HG03442 (cell line): ENCODE results near the gene REM2.

Experiments
- ATAC-seq: cut with Tn5 transposase; IDR thresholded peaks from one replicate; pipeline ENCODE4 v1.9.1; 2021; ENCODE audit warnings: mild to moderate bottlenecking, moderate library complexity; ENCODE audit not compliant: unreplicated experiment

The REM2 gene, protein sequence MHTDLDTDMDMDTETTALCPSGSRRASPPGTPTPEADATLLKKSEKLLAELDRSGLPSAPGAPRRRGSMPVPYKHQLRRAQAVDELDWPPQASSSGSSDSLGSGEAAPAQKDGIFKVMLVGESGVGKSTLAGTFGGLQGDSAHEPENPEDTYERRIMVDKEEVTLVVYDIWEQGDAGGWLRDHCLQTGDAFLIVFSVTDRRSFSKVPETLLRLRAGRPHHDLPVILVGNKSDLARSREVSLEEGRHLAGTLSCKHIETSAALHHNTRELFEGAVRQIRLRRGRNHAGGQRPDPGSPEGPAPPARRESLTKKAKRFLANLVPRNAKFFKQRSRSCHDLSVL

DNA sequence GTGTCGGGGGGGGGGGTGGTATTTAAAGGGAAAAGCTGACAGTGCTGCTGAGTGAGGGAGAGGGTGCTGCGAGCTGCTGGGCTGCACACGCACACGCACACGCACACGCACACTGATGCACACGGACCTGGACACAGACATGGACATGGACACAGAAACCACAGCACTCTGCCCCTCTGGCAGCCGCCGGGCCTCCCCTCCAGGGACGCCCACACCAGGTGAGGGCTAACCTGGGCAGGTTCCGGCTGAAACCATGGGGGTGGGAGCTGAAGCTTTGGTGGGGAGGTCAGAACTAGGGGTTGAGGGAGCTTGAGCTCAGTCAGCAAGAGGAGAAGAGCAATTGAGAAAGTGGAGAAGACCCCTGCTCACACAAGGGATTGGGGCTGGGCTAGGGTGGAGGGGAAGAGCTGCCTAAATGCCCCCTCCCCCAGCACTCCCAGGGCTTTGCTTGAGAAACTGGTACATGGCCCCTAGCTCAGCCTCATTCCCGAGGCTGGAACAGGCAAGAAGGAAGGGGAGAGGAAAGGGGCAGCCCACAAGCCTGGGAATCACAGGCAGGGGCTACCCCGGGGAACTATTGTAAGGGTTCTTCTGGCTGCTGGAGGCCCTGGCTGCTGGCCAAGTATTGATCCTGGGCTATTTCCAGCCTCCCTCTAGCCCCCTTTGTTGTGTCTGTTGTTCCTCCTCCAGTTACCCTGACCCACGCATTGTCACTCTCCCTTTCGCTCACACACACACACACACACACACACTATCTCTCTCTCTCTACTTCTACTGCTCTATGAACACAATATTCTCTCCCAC lies at the start of gene REM2:
REM2 (plus strand) TSS at position 50 of the 804 bp plus-strand sequence; CDS start at position 116, 66 bp downstream.
- ATAC-seq, result no peak

DNA sequence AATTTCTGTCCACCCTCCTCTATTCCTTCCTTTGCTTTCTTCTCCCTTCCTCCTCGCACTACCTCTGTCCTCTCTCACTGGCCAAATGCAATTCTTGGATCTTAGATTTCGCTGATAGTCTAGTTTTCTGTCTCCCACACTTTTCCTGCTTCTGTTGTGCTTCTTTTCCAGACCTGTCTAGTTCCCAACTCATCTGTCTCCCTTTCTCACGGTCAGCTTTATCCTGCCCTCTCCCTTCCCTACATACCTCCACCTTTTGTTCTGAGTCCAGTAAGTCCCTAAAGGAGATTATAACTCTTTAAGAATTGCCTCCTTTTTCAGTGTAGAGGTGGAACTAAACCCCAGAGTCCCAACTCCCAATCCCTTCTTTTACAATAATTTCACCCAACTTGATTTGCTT lies 47.5 kb upstream of the REM2 start:
- no peak for ATAC-seq

DNA sequence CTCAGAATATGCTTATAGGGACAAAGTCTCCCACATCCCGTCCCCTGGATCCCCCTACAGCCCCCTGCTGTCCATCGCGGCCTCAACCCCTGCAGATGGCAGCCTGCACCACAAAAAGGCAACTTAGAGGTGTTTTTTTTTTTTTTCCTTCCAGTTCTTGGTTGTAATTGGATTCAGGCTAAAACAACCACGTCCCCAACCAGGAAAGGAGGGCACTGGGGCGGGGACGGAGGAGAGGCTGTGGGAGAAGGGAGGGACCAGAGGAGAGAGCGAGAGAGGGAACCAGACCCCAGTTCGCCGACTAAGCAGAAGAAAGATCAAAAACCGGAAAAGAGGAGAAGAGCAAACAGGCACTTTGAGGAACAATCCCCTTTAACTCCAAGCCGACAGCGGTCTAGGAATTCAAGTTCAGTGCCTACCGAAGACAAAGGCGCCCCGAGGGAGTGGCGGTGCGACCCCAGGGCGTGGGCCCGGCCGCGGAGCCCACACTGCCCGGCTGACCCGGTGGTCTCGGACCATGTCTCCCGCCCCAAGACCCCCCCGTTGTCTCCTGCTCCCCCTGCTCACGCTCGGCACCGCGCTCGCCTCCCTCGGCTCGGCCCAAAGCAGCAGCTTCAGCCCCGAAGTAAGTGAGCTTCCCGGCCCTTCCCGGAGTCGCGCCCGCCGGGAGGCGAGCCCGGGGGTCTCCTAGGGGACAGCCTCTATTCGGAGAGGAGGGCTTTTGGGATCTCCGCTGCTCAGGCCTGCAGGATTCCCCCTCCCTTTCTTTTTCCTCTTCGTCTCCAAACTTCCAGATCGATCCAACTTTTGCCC lies 46.5 kb upstream of the REM2 start, which contains the start of gene MMP14:
MMP14 (plus strand) TSS at position 285 of the 813 bp plus-strand sequence; CDS start at position 518, 233 bp downstream.
- ATAC-seq, result no peak

DNA sequence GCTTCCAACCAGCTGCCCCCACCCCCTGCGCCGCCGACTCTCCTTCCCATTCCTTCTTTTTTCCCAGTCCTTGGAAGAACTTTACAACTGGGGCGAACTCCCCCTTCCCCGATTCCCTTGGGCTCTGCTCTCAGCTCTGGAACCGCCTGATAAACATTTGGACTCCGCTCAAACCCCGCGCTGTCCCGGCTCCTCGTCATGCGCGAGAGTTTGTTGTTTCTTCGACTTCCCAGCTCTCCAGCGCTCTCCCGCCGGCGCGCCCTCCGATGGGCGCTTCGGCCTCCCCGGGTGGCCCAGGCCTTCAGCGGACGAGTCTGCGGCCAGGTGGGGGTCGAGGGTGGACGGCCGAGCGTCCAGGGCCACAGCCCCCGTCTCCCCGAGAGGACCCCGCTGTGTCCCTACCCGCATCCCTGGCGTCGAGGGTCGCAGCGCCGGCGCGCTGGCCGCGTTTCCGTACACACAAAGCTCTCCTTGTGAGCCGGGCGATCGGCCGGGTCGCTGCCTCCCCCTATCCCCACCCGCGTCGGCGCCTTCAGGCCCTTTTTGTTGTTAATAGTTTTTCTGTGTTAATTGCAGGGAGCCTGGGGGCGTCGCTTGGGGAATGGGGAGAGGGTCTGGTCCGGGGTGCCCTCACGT lies 45.8 kb upstream of the REM2 start:
- ATAC-seq, result no peak

DNA sequence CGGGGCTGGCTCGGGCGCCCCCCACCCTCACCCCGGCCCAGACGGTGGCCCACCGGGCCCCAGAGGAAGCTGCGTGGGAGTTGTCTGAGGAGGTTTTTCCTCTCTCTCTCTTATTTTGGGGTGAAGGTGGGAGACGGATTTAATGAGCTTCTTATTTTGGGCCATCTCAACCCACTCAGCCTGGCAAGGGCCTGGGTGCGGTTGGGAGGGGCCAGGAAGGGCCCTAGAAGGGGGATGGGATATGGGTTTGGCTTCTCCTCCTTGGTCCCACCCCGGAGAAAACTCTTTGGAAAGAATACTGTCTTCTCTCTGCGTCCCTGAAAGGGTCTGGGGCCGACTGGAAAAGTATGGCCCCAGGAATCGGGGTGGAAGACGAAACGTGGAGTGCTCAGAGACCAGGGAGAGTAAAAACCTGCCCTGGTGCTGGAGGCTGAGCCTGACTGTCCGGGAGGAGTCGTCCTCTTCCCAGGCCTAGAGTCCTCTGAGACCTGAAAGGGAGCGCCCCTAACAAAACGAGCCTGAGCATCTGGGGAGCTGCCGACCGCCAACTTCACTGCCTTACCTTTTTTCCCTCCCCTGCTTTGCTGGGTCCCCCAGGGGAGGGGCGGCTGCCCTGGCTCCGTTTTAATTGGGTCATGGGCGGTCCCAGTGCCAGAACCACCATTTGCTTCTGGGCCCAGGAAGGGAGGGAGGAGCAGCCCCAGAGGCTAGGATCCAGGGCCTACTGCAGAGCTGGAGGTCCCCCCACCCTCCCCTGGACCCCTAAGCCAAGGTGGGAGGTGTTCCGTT lies 45.1 kb upstream of the REM2 start:
- no peak for ATAC-seq

DNA sequence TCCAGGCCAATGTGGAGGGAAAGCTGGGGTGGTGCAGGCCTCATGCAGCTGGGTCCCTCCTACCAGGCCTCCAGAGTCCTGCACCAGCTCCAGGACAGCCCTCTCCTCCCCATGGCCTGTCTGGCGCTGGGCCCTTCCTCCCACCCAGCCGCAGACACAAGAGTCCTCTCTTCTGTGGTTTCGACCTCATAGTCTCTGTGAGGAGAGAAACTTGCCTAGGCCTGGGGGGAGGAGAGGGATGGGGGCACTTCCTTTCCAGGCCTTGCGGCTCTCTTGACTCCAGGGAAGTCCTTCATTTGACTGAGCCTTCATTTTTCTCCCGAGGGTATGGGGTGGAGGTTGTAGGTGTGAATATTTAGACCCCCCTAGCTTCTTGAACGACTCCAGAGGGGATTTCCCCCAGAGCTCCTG lies 44.4 kb upstream of the REM2 start:
- ATAC-seq, result no peak

DNA sequence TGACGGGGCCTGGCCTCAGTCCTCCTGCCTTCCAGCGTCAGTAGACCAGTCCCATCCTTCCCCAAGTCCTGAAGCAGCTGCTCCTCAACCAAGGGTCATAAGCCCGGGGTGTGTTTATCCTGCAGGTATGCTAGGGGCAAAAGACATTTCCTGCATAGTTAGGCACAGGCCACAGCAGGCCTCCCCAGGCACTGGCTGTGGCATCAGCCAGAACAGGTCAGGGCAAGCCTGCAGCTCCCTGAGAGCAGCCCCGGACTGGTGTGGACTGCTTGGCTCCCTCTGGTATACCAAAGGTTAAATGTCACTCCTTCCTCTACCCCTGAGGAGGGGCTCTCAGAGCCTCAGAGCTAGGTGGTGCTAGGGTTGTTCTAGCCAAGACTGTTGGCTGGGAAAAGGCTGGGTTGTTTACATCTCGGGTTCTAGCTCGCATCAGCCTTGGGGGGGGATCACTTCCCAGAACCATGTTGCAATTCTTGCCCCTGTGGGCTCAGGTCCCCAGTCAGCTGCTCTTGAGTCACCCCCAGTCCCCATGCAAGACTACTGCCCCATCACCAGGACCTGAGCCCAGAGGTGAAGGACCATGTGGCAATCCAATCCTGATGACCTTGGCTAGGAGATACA lies 43.8 kb upstream of the REM2 start:
- no peak for ATAC-seq

DNA sequence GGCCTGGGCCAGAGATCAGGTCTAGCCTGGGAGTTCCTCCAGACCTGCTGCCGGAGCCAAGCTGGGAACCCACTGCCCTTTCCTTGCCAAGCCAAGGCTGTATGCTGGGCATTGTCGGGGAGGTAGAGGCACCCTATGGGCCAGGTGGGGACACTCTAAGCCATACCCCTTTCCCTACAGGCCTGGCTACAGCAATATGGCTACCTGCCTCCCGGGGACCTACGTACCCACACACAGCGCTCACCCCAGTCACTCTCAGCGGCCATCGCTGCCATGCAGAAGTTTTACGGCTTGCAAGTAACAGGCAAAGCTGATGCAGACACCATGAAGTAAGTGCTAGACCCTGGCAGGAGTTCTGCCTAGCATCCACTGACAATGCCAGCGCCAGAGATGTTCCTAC lies 41.7 kb upstream of the REM2 start:
- ATAC-seq, result no peak

DNA sequence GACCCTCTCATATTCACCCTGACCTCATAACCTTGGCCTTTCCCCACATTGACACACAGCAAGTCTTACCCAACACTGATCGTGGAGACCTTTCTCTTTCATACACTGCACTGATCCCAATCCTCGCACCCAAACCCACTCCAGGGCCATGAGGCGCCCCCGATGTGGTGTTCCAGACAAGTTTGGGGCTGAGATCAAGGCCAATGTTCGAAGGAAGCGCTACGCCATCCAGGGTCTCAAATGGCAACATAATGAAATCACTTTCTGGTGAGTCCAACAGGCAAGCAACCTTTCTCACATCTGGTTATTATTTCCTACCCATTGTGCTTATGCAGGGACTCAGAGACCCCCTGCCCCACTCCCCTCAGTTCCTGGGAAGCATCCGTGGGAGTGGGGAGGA lies 41.3 kb upstream of the REM2 start:
- no peak for ATAC-seq

DNA sequence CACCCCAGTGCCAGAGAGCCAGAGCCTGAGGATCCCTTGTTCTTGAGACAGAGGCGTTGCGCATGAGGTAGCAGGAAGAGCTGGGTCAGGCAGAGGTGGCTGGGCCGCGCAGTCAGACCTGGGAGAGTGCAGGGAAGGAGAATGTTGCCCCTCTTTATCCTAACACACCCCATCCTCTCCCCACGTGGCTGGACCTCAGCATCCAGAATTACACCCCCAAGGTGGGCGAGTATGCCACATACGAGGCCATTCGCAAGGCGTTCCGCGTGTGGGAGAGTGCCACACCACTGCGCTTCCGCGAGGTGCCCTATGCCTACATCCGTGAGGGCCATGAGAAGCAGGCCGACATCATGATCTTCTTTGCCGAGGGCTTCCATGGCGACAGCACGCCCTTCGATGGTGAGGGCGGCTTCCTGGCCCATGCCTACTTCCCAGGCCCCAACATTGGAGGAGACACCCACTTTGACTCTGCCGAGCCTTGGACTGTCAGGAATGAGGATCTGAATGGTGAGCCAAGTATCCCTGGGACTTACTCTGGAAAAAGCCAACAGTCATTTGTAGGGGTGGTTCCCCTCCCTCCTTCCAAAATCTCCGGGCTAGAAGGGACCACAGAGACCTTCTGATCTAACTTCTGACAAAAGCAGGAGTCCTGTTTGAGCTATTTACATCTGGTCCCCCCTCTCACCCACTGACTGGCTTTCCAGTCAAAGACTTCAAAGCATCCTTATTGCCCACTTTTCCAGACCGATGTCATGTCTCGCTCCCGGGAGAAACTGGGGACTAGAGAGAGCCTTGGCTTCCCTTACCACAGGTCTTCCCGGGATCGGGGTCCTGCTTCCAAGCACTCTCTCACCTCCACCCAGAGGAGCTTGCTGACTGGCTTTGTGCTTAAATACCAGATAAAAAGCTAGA lies 40.6 kb upstream of the REM2 start:
- ATAC-seq, result no peak

DNA sequence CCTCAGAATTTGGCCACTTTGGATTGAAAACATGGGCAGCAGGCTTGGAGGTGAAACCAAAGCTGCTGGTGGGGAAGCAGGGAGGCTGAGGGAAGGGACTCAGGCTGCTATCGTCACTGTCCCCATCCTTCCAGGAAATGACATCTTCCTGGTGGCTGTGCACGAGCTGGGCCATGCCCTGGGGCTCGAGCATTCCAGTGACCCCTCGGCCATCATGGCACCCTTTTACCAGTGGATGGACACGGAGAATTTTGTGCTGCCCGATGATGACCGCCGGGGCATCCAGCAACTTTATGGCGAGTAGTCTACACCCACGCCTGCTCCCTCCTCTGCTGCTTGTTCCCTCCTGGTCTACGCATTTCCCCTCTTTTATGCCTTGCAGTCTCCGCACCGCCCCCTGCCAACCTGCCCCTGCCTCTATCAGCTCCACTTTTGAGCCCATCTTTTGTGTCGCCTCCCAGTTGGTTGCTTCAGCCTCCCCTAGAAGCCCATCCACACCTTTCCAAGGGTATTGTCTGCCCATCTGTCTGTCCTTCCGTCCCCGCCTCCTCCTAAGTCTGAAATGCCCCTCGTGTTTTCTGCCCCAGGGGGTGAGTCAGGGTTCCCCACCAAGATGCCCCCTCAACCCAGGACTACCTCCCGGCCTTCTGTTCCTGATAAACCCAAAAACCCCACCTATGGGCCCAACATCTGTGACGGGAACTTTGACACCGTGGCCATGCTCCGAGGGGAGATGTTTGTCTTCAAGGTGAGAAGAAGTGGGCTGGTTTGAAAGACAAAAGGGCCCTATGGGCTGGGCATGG lies 39.7 kb upstream of the REM2 start:
- no peak for ATAC-seq

DNA sequence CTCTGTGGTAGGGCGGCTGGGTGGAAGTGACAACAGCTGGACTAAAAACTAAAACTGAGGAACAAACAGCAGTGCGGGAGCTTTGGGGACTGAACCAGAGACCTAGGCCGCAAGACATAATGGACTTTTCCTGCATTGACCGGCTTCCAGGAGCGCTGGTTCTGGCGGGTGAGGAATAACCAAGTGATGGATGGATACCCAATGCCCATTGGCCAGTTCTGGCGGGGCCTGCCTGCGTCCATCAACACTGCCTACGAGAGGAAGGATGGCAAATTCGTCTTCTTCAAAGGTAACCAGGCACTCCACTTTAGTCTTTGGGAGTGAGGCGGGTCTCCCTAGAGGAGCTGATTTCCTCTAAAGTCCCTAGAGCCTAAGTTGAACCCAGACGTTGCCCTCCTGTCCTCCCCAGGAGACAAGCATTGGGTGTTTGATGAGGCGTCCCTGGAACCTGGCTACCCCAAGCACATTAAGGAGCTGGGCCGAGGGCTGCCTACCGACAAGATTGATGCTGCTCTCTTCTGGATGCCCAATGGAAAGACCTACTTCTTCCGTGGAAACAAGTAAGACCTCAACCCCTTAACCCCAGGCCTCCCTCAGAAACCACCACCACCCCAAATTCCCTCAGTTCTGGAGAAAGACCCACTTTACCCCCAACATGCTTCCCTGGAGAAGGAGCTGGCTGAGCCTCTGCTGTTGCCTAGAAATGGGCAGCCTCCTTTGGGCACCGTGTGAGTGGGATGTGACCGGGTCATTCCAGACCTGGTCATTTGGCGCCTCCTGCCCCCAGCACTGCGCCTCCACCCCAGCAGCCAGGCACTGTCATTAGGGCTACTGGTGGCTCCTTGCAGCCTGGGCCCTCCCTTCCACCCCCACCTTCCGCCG lies 38.6 kb upstream of the REM2 start:
- no peak for ATAC-seq

DNA sequence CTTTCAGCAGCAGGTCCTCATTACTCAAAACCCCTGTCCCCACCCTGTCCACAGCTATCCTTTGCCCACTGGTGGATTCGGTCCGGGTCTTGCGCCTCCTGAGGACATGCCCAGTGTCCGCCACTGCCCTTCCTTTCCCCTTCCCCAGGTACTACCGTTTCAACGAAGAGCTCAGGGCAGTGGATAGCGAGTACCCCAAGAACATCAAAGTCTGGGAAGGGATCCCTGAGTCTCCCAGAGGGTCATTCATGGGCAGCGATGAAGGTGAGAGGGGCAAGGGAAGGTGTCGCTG lies 38.0 kb upstream of the REM2 start:
- ATAC-seq, result no peak

DNA sequence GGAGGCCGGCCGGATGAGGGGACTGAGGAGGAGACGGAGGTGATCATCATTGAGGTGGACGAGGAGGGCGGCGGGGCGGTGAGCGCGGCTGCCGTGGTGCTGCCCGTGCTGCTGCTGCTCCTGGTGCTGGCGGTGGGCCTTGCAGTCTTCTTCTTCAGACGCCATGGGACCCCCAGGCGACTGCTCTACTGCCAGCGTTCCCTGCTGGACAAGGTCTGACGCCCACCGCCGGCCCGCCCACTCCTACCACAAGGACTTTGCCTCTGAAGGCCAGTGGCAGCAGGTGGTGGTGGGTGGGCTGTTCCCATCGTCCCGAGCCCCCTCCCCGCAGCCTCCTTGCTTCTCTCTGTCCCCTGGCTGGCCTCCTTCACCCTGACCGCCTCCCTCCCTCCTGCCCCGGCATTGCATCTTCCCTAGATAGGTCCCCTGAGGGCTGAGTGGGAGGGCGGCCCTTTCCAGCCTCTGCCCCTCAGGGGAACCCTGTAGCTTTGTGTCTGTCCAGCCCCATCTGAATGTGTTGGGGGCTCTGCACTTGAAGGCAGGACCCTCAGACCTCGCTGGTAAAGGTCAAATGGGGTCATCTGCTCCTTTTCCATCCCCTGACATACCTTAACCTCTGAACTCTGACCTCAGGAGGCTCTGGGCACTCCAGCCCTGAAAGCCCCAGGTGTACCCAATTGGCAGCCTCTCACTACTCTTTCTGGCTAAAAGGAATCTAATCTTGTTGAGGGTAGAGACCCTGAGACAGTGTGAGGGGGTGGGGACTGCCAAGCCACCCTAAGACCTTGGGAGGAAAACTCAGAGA lies 37.0 kb upstream of the REM2 start:
- no peak for ATAC-seq

DNA sequence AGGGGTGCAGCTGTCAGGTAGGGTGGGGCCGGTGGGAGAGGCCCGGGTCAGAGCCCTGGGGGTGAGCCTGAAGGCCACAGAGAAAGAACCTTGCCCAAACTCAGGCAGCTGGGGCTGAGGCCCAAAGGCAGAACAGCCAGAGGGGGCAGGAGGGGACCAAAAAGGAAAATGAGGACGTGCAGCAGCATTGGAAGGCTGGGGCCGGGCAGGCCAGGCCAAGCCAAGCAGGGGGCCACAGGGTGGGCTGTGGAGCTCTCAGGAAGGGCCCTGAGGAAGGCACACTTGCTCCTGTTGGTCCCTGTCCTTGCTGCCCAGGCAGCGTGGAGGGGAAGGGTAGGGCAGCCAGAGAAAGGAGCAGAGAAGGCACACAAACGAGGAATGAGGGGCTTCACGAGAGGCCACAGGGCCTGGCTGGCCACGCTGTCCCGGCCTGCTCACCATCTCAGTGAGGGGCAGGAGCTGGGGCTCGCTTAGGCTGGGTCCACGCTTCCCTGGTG lies 36.2 kb upstream of the REM2 start:
- no peak for ATAC-seq
